GM12891 (cell line): ENCODE results near the gene RND2.

ENCODE experiments used
- PAX5 ChIP-seq: IDR thresholded peaks from 2 replicates; pipeline ENCODE4 v1.6.1; 2011; ENCODE audit warnings: low read length, moderate library complexity, mild to moderate bottlenecking; ENCODE audit not compliant: insufficient read depth, severe bottlenecking
- POLR2A ChIP-seq: IDR thresholded peaks from 2 replicates; pipeline ENCODE4 v1.6.1; 2011; ENCODE audit warnings: low read depth, low read length, control low read depth
- POLR2AphosphoS5 ChIP-seq: IDR thresholded peaks from 2 replicates; pipeline ENCODE4 v1.6.1; 2011; ENCODE audit warnings: low read depth, low read length, control low read depth
- POU2F2 ChIP-seq: IDR thresholded peaks from 2 replicates; pipeline ENCODE4 v1.6.1; 2011; ENCODE audit warnings: low read depth, mild to moderate bottlenecking, control low read depth, low read length, moderate library complexity
- SPI1 ChIP-seq: IDR thresholded peaks from 2 replicates; pipeline ENCODE4 v1.6.1; 2011; ENCODE audit warnings: low read depth, low read length, control low read depth
- TAF1 ChIP-seq: IDR thresholded peaks from 2 replicates; pipeline ENCODE4 v1.6.1; 2011; ENCODE audit warnings: low read depth, low read length, control low read depth

GRCh38 chr17:43021741-43022512, 3.1 kb upstream of the RND2 start, which contains the start of gene VAT1:
- TF ChIP-seq POLR2A, result no peak
- no peak for TF ChIP-seq PAX5
- no peak for TF ChIP-seq POLR2AphosphoS5
- no peak for TF ChIP-seq TAF1
- no peak for TF ChIP-seq SPI1
- no peak for TF ChIP-seq POU2F2
